AG09309 (cell line): ENCODE data around the gene PSMD4.
A peak's percentile ranks its signal among the peaks of the same experiment; 100 is the strongest.

Source experiments
- DNase-seq: peaks from one replicate; pipeline ENCODE4 v3.0.0-alpha.2; 2010; ENCODE audit warnings: low read depth
- H3K4me3 ChIP-seq: 2 replicates; pipeline ENCODE4 v1.5.1; 2011; ENCODE audit warnings: mild to moderate bottlenecking, low read depth, low read length, moderate library complexity; ENCODE audit not compliant: control insufficient read depth
- TF ChIP-seq, protein P1 (sequence below): IDR thresholded peaks from 2 replicates; pipeline ENCODE4 v1.5.1; 2011; ENCODE audit warnings: mild to moderate bottlenecking, low read depth, low read length, inconsistent platforms; ENCODE audit not compliant: insufficient read depth, control insufficient read depth; ENCODE audit errors: missing control alignments

Gene PSMD4

DNA sequence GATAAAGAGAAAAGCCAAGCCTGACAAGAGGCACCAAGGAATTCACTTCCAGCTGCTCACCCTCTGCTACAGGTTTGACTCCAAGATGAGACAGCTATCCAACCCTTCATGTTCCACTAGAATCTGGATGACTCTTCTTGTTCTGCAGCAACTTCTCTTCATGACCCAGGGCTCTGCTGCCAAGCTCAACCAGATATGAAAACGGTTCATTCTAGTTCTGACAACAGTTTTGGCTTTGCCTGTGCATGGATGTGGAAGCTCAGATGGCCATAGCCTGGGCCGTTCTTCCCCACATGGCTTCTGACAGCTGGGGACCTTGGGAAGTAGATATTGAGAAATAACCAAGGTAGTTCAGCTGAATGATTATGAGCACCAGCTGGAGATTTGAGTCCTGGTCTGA, 59.0 kb downstream of the PSMD4 start:
- H3K4me3 ChIP-seq, result no peak overlapping the region
- DNase-seq, result no peak
- TF ChIP-seq, protein P1, sequence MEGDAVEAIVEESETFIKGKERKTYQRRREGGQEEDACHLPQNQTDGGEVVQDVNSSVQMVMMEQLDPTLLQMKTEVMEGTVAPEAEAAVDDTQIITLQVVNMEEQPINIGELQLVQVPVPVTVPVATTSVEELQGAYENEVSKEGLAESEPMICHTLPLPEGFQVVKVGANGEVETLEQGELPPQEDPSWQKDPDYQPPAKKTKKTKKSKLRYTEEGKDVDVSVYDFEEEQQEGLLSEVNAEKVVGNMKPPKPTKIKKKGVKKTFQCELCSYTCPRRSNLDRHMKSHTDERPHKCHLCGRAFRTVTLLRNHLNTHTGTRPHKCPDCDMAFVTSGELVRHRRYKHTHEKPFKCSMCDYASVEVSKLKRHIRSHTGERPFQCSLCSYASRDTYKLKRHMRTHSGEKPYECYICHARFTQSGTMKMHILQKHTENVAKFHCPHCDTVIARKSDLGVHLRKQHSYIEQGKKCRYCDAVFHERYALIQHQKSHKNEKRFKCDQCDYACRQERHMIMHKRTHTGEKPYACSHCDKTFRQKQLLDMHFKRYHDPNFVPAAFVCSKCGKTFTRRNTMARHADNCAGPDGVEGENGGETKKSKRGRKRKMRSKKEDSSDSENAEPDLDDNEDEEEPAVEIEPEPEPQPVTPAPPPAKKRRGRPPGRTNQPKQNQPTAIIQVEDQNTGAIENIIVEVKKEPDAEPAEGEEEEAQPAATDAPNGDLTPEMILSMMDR, result no peak

DNA sequence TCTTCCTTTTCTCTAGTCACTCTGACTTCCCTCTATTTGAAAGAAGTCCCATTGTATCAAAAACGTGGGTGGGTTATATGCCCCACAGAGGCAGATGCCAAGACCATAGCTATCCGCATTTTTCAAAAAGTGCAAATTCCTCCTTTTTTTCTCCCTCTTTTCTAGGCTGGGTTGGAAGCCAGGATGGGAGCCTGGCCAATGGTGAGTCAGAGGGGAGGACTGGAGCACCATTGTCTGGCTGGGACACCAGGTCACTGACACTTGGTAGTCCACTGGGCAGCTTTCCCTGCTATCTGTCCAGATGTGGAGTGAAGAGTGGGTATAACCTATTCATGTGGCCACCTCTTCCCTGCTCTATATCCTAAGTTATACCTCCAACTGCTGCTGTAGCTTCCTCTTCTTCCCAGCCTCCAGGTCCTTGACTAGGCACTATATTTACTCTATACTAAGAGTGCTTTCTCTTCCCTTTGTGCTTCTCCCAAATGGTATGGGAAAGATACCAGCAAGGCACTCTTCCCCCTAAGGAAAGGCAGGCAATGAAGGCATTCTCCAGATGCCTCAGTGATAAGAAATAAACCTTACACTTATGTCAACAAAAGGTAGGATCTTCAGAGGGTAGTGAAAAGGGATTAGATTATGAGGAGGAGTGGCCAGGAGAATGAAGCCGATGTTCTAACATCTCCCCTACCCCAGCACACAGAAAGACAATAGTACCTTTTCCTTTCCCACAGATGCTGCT, 59.8 kb downstream of the PSMD4 start:
- no peak overlapping the region for H3K4me3 ChIP-seq
- peak; percentile 32 for DNase-seq
- TF ChIP-seq, protein P1, result no peak

DNA sequence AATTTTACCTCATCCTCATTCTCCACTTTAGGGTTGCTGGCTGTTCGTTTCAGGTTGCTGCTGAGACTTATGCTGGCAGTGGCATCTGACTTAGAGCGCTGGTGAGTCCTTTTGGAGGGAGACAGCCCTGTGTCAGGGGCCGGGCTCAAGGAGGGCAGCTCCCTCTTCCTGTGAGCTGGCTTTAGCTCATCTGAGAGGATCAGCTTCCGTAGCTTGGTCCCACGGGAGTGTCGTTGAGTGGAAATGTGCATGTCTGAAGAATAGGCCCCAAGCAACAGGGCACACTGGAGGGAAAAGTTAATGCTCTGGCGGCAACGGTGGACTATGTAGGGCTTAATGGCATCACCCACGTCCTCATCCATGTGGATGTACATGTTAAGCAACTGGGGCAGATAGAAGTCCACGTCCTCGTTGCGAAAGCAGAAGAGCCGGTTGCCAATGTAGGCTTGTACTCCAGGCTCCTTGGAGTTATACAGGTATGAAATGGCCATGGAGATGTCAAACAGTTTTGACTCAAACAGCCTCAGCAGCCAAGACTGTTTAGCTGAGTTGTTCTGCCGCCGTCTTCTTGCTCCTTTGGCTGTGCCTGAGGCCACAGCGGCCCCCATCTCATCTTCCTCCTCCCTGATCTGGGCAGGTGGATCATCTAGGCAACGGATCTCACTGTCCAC, 61.2 kb downstream of the PSMD4 start:
- DNase-seq, result no peak
- no peak overlapping the region for H3K4me3 ChIP-seq
- TF ChIP-seq, protein P1, result no peak
